Neural cell (in vitro differentiated cells): ENCODE data around the gene DBF4B. TPM values are rescaled to one million over a fixed set of nuclear protein-coding genes. Genes with fewer than 3 reads are reported as not detected.
"Not testable (repeated sequence)": the region's sequence is repeated elsewhere in the genome, so short reads cannot be mapped to it uniquely, and the experiment has no call there.

Experiments
- H2AFZ ChIP-seq: fragments of 200-600, 300-800 bp; sonication (generic), shearing (Covaris generic); 2 replicates; pipeline ENCODE4 v1.6.0; 2014; ENCODE audit warnings: low read depth, mild to moderate bottlenecking, antibody characterized with exemption, low read length, moderate library complexity
- H3F3A ChIP-seq: fragments of 200-600 bp; shearing (Covaris generic); 2 replicates; pipeline ENCODE4 v1.6.1; 2016; ENCODE audit warnings: mild to moderate bottlenecking, moderate library complexity, mixed read lengths, antibody characterized with exemption, low read length; ENCODE audit not compliant: insufficient read depth, poor library complexity, severe bottlenecking
- H3K27ac ChIP-seq: fragments of 200-600, 300-800 bp; sonication (generic), shearing (Covaris generic); 2 replicates; pipeline ENCODE4 v1.5.1; 2014; ENCODE audit warnings: mild to moderate bottlenecking, low read length, moderate library complexity
- H3K27me3 ChIP-seq: fragments of 300-800, 200-600 bp; sonication (generic), shearing (Covaris generic); 2 replicates; pipeline ENCODE4 v1.6.0; 2014; ENCODE audit warnings: mild to moderate bottlenecking, low read depth, low read length, moderate library complexity; ENCODE audit not compliant: insufficient read depth
- H3K36me3 ChIP-seq: fragments of 300-800, 200-600 bp; sonication (generic), shearing (Covaris generic); 2 replicates; pipeline ENCODE4 v1.5.1; 2014; ENCODE audit warnings: mild to moderate bottlenecking, antibody characterized with exemption, low read length, moderate library complexity; ENCODE audit not compliant: insufficient read depth
- H3K4me2 ChIP-seq: fragments of 300-800, 200-600 bp; sonication (generic), shearing (Covaris generic); 2 replicates; pipeline ENCODE4 v1.6.0; 2014; ENCODE audit warnings: mild to moderate bottlenecking, low read length
- H3K4me3 ChIP-seq: fragments of 300-800, 200-600 bp; sonication (generic), shearing (Covaris generic); 2 replicates; pipeline ENCODE4 v1.5.1; 2014; ENCODE audit warnings: mild to moderate bottlenecking, low read length, moderate library complexity
- H3K79me2 ChIP-seq: fragments of 200-600 bp; shearing (Covaris generic); replicated peaks from 2 replicates; pipeline ENCODE4 v1.6.0; 2014; ENCODE audit warnings: mild to moderate bottlenecking, low read length, moderate library complexity; ENCODE audit not compliant: insufficient read depth
- H3K9ac ChIP-seq: fragments of 300-800, 200-600 bp; sonication (generic), shearing (Covaris generic); 2 replicates; pipeline ENCODE4 v1.6.1; 2016; ENCODE audit warnings: mild to moderate bottlenecking, low read length, mixed read lengths
- H3K9me2 ChIP-seq: fragments of 200-600 bp; shearing (Covaris generic); 2 replicates; pipeline ENCODE4 v1.6.1; 2016; ENCODE audit warnings: mild to moderate bottlenecking, low read length, mixed read lengths; ENCODE audit not compliant: insufficient read depth
- H3K9me3 ChIP-seq: fragments of 200-600, 300-800 bp; sonication (generic), shearing (Covaris generic); 2 replicates; pipeline ENCODE4 v1.6.1; 2016; ENCODE audit warnings: mild to moderate bottlenecking, mixed run types, low read length, moderate library complexity, mixed read lengths
- H4K20me1 ChIP-seq: fragments of 200-600 bp; shearing (Covaris generic); 2 replicates; pipeline ENCODE4 v1.6.1; 2016; ENCODE audit warnings: mild to moderate bottlenecking, mixed run types; ENCODE audit not compliant: insufficient read depth
- EZH2 ChIP-seq: fragments of 200-600, 300-800 bp; shearing (Covaris generic), sonication (generic); IDR thresholded peaks from 2 replicates; pipeline ENCODE4 v1.6.1; 2014; ENCODE audit warnings: antibody characterized with exemption, low read length, borderline replicate concordance, mild to moderate bottlenecking; ENCODE audit not compliant: insufficient read depth, poor library complexity, severe bottlenecking
- MXI1 ChIP-seq: fragments of 450-650 bp; conservative IDR thresholded peaks from 2 replicates; pipeline ENCODE4 v1.6.1; 2014; ENCODE audit warnings: antibody characterized with exemption, mild to moderate bottlenecking; ENCODE audit not compliant: poor library complexity, severe bottlenecking
- POLR2AphosphoS5 ChIP-seq: IDR thresholded peaks from 2 replicates; pipeline ENCODE4 v1.6.1; 2012
- RAD21 ChIP-seq: fragments of 450-650 bp; conservative IDR thresholded peaks from 2 replicates; pipeline ENCODE4 v1.6.1; 2014; ENCODE audit warnings: antibody characterized with exemption, mild to moderate bottlenecking, moderate library complexity
- SMC3 ChIP-seq: fragments of 450-650 bp; conservative IDR thresholded peaks from 2 replicates; pipeline ENCODE4 v1.6.1; 2014; ENCODE audit warnings: antibody characterized with exemption, mild to moderate bottlenecking, moderate library complexity; ENCODE audit not compliant: poor library complexity
- TAF1 ChIP-seq: IDR thresholded peaks from 2 replicates; pipeline ENCODE4 v1.6.1; 2012; ENCODE audit warnings: low read depth
- polyA plus RNA-seq: library from polyadenylated mRNA; depleted of rRNA; stranded (reverse); fragments of >200 nt; gene quantifications from 2 replicates; pipeline ENCODE4 v1.2.3, GENCODE V29; 2014
- TF ChIP-seq, protein P1 (sequence below): fragments of 450-650 bp; IDR thresholded peaks from 2 replicates; pipeline ENCODE4 v1.5.1; 2014; ENCODE audit warnings: antibody characterized with exemption, mild to moderate bottlenecking, moderate library complexity; ENCODE audit not compliant: poor library complexity, severe bottlenecking
- TF ChIP-seq, protein P2 (sequence below): IDR thresholded peaks from 2 replicates; pipeline ENCODE4 v1.6.1; 2012; ENCODE audit warnings: borderline replicate concordance

The DBF4B gene
- polyA plus RNA-seq, 1 donor from 2014 or later = 10.7 TPM

DNA sequence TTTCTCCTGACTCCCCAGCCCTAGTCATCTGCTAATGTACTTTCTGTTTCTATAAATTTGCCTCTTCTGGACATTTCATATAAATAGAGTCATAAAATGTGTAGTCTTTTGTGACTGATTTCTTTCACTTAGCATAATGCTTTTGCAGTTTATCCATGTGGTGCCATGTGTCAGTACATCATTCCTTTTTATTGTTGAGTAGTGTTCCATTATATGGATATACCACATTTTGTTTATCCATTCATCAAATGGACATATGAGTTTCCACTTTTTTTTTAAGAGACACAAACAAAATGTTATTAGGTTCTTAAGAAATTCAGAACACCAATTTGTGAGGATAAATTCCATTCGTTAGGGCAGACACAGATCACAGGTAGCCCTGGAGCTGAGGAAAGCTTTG is 11.0 kb downstream of the DBF4B start:
- Histone ChIP-seq H3K4me2 (no peak overlapping the region), H3K79me2 (no peaks in the 10 kb centered on the region), H3K36me3 (no peaks in the 10 kb centered on the region), H3K9me3 (no peaks in the 10 kb centered on the region), H4K20me1 (no peaks in the 10 kb centered on the region), H2AFZ (no peak overlapping the region), H3K27me3 (no peaks in the 10 kb centered on the region), H3K9me2 (no peaks in the 10 kb centered on the region), H3K27ac (no peak overlapping the region), H3K4me3 (no peak overlapping the region), H3F3A (no peaks in the 10 kb centered on the region), H3K9ac (no peak overlapping the region)
- no peak for TF ChIP-seq MXI1
- no peak for TF ChIP-seq POLR2AphosphoS5
- TF ChIP-seq TAF1 = no peak
- TF ChIP-seq, protein P1, sequence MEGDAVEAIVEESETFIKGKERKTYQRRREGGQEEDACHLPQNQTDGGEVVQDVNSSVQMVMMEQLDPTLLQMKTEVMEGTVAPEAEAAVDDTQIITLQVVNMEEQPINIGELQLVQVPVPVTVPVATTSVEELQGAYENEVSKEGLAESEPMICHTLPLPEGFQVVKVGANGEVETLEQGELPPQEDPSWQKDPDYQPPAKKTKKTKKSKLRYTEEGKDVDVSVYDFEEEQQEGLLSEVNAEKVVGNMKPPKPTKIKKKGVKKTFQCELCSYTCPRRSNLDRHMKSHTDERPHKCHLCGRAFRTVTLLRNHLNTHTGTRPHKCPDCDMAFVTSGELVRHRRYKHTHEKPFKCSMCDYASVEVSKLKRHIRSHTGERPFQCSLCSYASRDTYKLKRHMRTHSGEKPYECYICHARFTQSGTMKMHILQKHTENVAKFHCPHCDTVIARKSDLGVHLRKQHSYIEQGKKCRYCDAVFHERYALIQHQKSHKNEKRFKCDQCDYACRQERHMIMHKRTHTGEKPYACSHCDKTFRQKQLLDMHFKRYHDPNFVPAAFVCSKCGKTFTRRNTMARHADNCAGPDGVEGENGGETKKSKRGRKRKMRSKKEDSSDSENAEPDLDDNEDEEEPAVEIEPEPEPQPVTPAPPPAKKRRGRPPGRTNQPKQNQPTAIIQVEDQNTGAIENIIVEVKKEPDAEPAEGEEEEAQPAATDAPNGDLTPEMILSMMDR = no peak
- TF ChIP-seq, protein P2, sequence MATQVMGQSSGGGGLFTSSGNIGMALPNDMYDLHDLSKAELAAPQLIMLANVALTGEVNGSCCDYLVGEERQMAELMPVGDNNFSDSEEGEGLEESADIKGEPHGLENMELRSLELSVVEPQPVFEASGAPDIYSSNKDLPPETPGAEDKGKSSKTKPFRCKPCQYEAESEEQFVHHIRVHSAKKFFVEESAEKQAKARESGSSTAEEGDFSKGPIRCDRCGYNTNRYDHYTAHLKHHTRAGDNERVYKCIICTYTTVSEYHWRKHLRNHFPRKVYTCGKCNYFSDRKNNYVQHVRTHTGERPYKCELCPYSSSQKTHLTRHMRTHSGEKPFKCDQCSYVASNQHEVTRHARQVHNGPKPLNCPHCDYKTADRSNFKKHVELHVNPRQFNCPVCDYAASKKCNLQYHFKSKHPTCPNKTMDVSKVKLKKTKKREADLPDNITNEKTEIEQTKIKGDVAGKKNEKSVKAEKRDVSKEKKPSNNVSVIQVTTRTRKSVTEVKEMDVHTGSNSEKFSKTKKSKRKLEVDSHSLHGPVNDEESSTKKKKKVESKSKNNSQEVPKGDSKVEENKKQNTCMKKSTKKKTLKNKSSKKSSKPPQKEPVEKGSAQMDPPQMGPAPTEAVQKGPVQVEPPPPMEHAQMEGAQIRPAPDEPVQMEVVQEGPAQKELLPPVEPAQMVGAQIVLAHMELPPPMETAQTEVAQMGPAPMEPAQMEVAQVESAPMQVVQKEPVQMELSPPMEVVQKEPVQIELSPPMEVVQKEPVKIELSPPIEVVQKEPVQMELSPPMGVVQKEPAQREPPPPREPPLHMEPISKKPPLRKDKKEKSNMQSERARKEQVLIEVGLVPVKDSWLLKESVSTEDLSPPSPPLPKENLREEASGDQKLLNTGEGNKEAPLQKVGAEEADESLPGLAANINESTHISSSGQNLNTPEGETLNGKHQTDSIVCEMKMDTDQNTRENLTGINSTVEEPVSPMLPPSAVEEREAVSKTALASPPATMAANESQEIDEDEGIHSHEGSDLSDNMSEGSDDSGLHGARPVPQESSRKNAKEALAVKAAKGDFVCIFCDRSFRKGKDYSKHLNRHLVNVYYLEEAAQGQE = no peak
- no peak for TF ChIP-seq EZH2
- no peak for TF ChIP-seq SMC3
- TF ChIP-seq RAD21 = no peak

DNA sequence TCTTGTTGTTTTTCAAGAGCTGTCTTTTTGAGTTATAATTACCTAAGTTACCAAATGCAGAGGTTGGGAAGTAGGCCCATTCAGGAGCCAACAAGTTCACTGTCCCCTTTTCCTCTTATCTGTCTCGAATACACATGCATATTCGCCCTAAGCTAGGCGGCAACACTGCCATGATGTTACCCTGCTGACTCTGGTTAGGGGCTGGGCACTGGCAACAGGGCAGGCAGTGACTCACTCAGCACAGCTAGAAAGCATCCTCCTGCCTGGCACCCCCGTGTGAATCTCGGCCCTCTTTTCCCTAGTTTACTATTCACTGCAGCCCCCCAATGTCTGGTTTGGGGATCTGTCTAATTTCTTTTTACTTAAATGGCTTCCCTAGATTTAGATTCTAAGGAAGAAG is 13.8 kb downstream of the DBF4B start:
- no peaks in the 10 kb centered on the region for H3K36me3 ChIP-seq
- H3K79me2 ChIP-seq = no peaks in the 10 kb centered on the region
- H3K4me2 ChIP-seq = no peak overlapping the region
- H3K9me3 ChIP-seq = no peaks in the 10 kb centered on the region
- no peaks in the 10 kb centered on the region for H3F3A ChIP-seq
- no peak overlapping the region for H3K9ac ChIP-seq
- H3K9me2 ChIP-seq = no peaks in the 10 kb centered on the region
- no peak overlapping the region for H3K4me3 ChIP-seq
- TF ChIP-seq SMC3 (no peak), POLR2AphosphoS5 (no peak)
- TF ChIP-seq, protein P2 = no peak
- H2AFZ ChIP-seq = no peak overlapping the region
- H3K27ac ChIP-seq = no peak overlapping the region
- no peaks in the 10 kb centered on the region for H3K27me3 ChIP-seq
- H4K20me1 ChIP-seq = no peaks in the 10 kb centered on the region

DNA sequence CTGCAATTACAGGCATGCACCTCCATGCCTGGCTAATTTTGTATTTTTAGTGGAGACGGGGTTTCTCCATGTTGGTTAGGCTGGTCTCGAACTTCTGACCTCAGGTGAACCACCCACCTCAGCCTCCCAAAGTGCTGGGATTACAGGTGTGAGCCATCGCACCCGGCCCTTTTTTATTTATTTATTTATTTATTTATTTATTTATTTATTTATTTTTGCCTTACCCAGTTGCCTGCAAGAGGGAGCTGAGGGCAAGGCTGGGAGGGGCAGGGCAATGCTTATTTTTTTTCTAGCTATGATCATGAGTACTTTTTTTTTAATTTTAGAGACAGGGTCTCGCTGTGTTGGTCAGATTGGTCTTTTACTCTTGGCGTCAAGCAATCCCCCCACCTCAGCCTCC is 17.7 kb downstream of the DBF4B start:
- not testable (repeated sequence) for H3K4me3 ChIP-seq, H3K27ac ChIP-seq, H3K9ac ChIP-seq, H3K4me2 ChIP-seq, H3K9me3 ChIP-seq, H4K20me1 ChIP-seq, H2AFZ ChIP-seq, H3K36me3 ChIP-seq, H3K9me2 ChIP-seq, H3K79me2 ChIP-seq, H3F3A ChIP-seq, H3K27me3 ChIP-seq
